Thoracic aorta (tissue), 2 donors: ENCODE results near the gene MEGF11. TPM values are rescaled to one million over a fixed set of nuclear protein-coding genes. Genes with fewer than 3 reads are reported as not detected.

Source experiments
- ATAC-seq: fragments of 150-250 bp; one replicate; pipeline ENCODE4 v1.8.0; 2017; ENCODE audit warnings: low read depth; ENCODE audit not compliant: insufficient number of reproducible peaks, low FRiP score
- DNase-seq: peaks from one replicate; pipeline ENCODE4 v3.0.0-alpha.2; 2020; ENCODE audit warnings: low spot score
- H3K27ac ChIP-seq, 2 donors: fragments of 200-600 bp; sonication (generic); 1 replicate in 1 of 2; 2 replicates in 1 of 2; pipeline ENCODE4 v1.5.1; 2016; ENCODE audit warnings: mild to moderate bottlenecking in 2 of 2, moderate library complexity in 2 of 2
- H3K27me3 ChIP-seq: fragments of 200-600 bp; sonication (generic); replicated peaks from 2 replicates; pipeline ENCODE4 v1.6.0; 2016; ENCODE audit warnings: mild to moderate bottlenecking; ENCODE audit not compliant: insufficient read depth
- H3K36me3 ChIP-seq: fragments of 200-600 bp; sonication (generic); one replicate; pipeline ENCODE4 v1.5.1; 2016
- H3K4me1 ChIP-seq, 2 donors: fragments of 200-600 bp; sonication (generic); 1 replicate in 1 of 2; 2 replicates in 1 of 2; pipeline versions ENCODE4 v1.5.1 to v1.6.0; 2016; ENCODE audit warnings: low read depth in 2 of 2, mild to moderate bottlenecking in 1 of 2; ENCODE audit not compliant: control insufficient read depth in 1 of 2
- H3K4me3 ChIP-seq: fragments of 200-600 bp; sonication (generic); 2 replicates; pipeline ENCODE4 v1.5.1; 2016; ENCODE audit warnings: mild to moderate bottlenecking
- H3K9me3 ChIP-seq: fragments of 200-600 bp; sonication (generic); 2 replicates; pipeline ENCODE4 v1.5.1; 2016
- total RNA-seq, 2 donors: library from RNA; depleted of rRNA; stranded (reverse); fragments of >200 nt; gene quantifications; one replicate each; pipeline versions ENCODE4 v1.1.0 to v1.2.3, GENCODE V29; 2016
- TF ChIP-seq, protein P1 (sequence below): fragments of 200-600 bp; sonication (generic); IDR thresholded peaks from one replicate; pipeline ENCODE4 v1.5.1; 2019; ENCODE audit warnings: antibody characterized with exemption

MEGF11 gene
- total RNA-seq, 2 donors from 2014 or later, result not detected

DNA sequence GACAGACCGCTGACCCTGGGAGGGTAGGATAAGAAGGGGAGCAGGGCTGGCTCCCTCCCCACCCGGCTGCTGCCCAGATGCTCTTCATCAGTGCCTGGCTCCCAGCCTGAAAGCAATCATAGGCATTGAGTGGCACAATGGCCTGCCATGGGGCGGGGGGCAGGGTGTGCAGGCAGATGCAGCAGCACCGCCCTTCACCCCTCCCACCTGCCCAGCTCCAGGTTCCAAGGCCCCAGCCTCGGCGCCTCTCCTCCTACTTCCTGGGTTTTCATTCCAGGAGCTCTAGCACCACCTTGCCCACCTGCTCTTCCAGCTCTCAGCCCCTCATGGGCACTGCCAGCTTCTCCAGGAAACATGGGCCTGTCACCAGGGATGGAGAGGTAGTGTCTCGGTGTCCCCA lies 101.7 kb downstream of the MEGF11 start:
- no peak overlapping the region for H3K4me3 ChIP-seq
- DNase-seq, result no peak
- TF ChIP-seq, protein P1, sequence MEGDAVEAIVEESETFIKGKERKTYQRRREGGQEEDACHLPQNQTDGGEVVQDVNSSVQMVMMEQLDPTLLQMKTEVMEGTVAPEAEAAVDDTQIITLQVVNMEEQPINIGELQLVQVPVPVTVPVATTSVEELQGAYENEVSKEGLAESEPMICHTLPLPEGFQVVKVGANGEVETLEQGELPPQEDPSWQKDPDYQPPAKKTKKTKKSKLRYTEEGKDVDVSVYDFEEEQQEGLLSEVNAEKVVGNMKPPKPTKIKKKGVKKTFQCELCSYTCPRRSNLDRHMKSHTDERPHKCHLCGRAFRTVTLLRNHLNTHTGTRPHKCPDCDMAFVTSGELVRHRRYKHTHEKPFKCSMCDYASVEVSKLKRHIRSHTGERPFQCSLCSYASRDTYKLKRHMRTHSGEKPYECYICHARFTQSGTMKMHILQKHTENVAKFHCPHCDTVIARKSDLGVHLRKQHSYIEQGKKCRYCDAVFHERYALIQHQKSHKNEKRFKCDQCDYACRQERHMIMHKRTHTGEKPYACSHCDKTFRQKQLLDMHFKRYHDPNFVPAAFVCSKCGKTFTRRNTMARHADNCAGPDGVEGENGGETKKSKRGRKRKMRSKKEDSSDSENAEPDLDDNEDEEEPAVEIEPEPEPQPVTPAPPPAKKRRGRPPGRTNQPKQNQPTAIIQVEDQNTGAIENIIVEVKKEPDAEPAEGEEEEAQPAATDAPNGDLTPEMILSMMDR, result no peak
- H3K27ac ChIP-seq, result no peak overlapping the region
- H3K9me3 ChIP-seq, result no peaks in the 10 kb centered on the region
- no peaks in the 10 kb centered on the region for H3K4me1 ChIP-seq
- H3K36me3 ChIP-seq, result no peaks in the 10 kb centered on the region
- no peak for ATAC-seq
- no peaks in the 10 kb centered on the region for H3K27me3 ChIP-seq

DNA sequence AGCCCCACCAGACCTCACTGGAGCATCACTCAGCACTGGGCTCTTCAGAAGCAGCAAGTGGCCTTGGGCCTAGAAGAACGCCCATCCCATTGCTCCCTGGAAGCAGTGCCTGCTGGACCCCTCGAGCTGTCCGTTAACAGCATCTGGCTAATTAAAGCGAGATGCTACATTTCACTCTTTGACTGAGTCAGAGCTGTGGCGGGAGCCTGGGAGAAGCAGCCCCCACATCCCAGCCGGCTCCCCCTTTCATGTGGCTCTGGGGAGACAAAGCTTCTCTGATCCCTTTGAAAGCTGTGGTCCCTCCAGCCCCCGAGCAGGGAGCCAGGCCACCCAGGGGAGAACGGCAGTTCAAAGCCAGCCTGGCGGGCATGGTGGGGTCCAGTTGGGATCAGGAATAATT lies 103.7 kb downstream of the MEGF11 start:
- TF ChIP-seq, protein P1, result no peak
- H3K27ac ChIP-seq, result no peak overlapping the region
- no peak overlapping the region for H3K4me3 ChIP-seq
- no peaks in the 10 kb centered on the region for H3K27me3 ChIP-seq
- no peaks in the 10 kb centered on the region for H3K4me1 ChIP-seq
- no peaks in the 10 kb centered on the region for H3K9me3 ChIP-seq
- H3K36me3 ChIP-seq, result no peaks in the 10 kb centered on the region
- DNase-seq, result no peak
- ATAC-seq, result no peak

DNA sequence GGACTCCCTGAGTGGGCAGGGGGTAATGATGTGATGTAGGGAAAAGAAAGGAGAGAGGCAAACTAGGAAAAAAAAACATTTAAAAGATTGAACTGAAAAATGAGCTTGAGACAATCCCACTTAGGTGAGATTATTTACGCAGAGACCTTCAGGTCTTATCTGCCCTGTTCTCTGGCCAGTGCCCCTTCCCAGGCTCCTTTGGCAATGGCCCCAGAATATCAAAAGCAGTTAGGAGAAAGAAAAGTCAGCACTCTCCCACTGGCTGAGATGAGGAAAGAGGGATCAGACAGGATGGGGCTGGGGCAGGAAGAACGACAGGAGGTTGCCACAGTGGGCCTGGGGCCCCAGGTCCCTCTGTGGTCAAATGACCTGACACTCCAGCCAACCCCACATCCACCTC lies 105.4 kb downstream of the MEGF11 start:
- TF ChIP-seq, protein P1, result no peak
- no peaks in the 10 kb centered on the region for H3K4me1 ChIP-seq
- no peaks in the 10 kb centered on the region for H3K27me3 ChIP-seq
- ATAC-seq (no peak), DNase-seq (no peak)
- H3K36me3 ChIP-seq, result no peaks in the 10 kb centered on the region
- no peak overlapping the region for H3K4me3 ChIP-seq
- H3K27ac ChIP-seq, result no peak overlapping the region
- no peaks in the 10 kb centered on the region for H3K9me3 ChIP-seq

DNA sequence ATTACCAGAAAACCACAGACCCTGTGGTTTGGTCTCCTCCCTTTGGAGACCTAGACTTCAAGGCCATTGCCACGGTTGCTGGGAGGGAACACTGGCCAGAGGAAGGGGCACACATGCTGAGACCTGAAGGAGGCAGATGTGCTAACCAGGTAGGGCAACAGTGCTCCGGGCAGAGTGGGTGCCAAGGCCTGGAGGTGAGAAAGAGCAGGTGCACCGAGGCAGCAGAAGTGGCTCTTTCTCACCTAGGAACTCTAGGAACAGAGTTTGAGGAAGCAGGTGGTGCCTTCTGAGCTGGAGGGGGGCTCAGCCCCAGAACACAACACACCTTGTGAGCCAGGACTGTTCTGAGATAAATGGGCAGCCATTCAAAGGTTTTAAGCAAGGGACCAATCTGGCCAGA lies 106.1 kb downstream of the MEGF11 start:
- no peak for ATAC-seq
- H3K27me3 ChIP-seq, result no peaks in the 10 kb centered on the region
- no peaks in the 10 kb centered on the region for H3K4me1 ChIP-seq
- H3K9me3 ChIP-seq, result no peaks in the 10 kb centered on the region
- TF ChIP-seq, protein P1, result no peak
- H3K27ac ChIP-seq, result no peak overlapping the region
- DNase-seq, result no peak
- H3K4me3 ChIP-seq, result no peak overlapping the region
- no peaks in the 10 kb centered on the region for H3K36me3 ChIP-seq

DNA sequence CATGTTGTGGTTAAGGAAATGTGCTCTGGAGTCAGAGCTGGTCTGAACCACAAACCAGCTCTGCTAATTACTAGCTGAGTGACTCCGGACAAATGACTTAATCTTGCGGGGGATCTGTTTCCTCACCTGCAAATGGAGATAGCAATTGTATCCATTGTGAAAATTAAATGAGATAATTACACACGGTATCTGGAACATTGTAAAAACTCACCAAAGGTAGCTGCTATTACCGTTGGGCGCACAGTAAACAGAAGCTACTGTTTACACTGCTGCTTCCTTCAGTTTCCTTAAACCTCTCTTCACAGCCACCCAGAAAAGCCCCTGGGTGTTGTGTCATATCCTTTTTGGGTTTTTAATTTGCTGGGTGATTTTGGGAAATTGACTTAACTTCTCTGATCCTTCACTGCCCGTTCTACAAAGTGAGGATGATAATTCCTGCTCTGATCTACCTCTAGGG lies 107.8 kb downstream of the MEGF11 start:
- no peak overlapping the region for H3K4me3 ChIP-seq
- DNase-seq (no peak), ATAC-seq (no peak)
- TF ChIP-seq, protein P1, result no peak
- H3K27ac ChIP-seq, result no peak overlapping the region
- H3K9me3 ChIP-seq, result no peaks in the 10 kb centered on the region
- H3K4me1 ChIP-seq, result no peaks in the 10 kb centered on the region
- no peaks in the 10 kb centered on the region for H3K27me3 ChIP-seq
- H3K36me3 ChIP-seq, result no peaks in the 10 kb centered on the region
